PC-3 (cell line): Measurements from ENCODE around the gene ADAMTS16.

ENCODE experiments used
- CTCF ChIP-seq: fragments of 300-600 bp; sonication (generic); conservative IDR thresholded peaks from 2 replicates; pipeline ENCODE4 v1.5.1; 2017; ENCODE audit warnings: antibody characterized with exemption, low read depth, mild to moderate bottlenecking, low read length
- EZH2 ChIP-seq: fragments of 300-600 bp; sonication (generic); IDR thresholded peaks from one replicate; pipeline ENCODE4 v1.6.1; 2017; ENCODE audit warnings: antibody characterized with exemption, mild to moderate bottlenecking, low read length; ENCODE audit not compliant: unreplicated experiment

GRCh38 chr5:5276951-5277517 lies 136.9 kb downstream of the ADAMTS16 start:
- TF ChIP-seq CTCF (no peak), EZH2 (no peak)
